ENCODE data around the gene PLA2G3.

PLA2G3 gene

DNA sequence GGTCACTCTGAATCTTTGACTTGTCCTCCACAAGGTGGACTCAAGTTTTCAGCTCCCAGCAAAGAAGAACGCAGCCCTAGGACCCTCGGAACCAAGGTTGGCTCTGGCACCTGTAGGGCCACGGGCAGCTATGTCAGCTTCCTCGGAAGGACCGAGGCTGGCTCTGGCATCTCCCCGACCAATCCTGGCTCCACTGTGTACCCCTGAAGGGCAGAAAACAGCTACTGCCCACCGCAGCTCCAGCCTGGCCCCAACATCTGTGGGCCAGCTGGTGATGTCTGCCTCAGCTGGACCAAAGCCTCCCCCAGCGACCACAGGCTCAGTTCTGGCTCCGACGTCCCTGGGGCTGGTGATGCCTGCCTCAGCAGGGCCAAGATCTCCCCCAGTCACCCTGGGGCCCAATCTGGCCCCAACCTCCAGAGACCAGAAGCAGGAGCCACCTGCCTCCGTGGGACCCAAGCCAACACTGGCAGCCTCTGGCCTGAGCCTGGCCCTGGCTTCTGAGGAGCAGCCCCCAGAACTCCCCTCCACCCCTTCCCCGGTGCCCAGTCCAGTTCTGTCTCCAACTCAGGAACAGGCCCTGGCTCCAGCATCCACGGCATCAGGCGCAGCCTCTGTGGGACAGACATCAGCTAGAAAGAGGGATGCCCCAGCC lies 15.4 kb downstream of the PLA2G3 start:
- TF ChIP-seq, protein P1, sequence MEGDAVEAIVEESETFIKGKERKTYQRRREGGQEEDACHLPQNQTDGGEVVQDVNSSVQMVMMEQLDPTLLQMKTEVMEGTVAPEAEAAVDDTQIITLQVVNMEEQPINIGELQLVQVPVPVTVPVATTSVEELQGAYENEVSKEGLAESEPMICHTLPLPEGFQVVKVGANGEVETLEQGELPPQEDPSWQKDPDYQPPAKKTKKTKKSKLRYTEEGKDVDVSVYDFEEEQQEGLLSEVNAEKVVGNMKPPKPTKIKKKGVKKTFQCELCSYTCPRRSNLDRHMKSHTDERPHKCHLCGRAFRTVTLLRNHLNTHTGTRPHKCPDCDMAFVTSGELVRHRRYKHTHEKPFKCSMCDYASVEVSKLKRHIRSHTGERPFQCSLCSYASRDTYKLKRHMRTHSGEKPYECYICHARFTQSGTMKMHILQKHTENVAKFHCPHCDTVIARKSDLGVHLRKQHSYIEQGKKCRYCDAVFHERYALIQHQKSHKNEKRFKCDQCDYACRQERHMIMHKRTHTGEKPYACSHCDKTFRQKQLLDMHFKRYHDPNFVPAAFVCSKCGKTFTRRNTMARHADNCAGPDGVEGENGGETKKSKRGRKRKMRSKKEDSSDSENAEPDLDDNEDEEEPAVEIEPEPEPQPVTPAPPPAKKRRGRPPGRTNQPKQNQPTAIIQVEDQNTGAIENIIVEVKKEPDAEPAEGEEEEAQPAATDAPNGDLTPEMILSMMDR (conservative IDR thresholded peaks at IDR 0.05; ENCODE audit: low read depth, low read length), result no peak
- no peak overlapping the region for H3K4me3 ChIP-seq (ENCODE audit: low read length)
- DNase-seq (ENCODE audit: low read depth), result no peak

DNA sequence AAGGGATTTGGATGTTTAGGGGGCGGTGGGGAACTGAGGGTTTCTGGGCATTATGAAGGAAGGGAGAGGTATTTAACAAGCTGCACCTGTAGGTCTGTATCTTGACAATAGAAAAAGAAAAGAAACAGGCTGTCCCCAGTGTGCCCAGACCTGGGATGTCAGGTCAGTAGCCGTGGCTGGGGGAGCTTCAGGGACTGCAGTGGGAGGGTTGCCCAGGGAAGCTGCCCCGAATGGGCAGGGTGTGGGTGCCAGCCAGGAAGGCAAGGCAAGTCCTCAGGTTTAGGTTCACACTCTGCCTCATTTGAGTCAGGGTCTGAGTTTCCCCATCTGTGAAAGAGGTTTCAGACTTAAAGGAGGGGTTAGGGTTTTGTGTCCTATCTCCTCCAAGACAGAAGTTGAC lies 16.0 kb downstream of the PLA2G3 start:
- H3K4me3 ChIP-seq (ENCODE audit: low read length), result no peak overlapping the region
- TF ChIP-seq, protein P1 (conservative IDR thresholded peaks at IDR 0.05; ENCODE audit: low read depth, low read length), result no peak

DNA sequence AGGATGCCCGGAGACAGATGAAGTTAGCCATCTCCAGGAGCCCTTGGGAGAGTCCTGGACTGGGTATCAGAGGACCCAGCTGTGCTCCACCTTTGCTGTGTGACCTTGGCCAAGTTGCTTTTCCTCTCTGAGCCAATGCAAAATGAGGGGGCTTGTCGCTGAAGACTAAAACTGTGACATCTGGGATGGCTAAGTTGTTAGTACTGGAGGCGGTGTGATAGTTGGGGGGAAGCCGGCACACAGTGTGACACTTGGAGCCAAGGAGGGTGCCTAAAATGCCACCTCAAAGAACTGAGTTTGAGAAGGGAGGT lies 17.1 kb downstream of the PLA2G3 start:
- TF ChIP-seq, protein P1 (conservative IDR thresholded peaks at IDR 0.05; ENCODE audit: low read depth, low read length), result no peak
- no peak for DNase-seq (ENCODE audit: low read depth)
- peak overlapping the region; percentile 70 for H3K4me3 ChIP-seq (ENCODE audit: low read length)

More for the DNA sequence above, 16.0 kb downstream of the PLA2G3 start:
- no peak for DNase-seq (ENCODE audit: low read depth)

DNA sequence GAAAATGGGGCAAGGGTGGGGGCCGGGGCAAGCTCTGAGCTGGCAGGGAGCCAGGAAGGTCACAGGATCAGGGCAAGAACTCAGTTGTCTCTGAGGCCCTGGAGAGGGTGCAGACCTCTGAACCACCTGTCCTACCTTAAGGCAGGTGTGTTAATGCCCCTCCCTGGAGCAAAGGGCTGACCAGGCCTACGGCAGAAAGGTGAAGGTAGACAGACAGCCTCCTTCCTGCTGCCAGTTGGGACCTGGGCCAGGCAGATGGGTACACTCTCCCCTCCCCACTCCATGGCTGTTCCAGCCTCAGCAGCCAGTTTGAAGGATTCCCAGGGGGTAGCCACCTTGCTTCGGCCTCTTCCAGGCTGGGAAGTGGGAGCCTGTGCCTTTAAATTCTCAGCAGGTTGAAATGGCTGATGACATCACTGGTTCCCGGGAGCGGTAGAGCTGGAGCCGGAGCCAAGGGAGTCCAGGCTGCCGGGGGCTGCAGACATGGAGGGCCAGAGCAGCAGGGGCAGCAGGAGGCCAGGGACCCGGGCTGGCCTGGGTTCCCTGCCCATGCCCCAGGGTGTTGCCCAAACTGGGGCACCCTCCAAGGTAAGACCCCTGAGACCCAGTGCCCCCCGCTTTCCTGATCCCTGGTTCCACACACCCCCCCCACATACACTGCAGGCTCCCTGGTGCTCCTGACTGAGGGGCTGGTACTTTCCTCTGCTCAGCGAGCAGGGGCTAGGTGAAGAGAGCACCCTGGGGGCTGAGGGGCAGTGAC lies 17.6 kb downstream of the PLA2G3 start, which contains the start of gene INPP5J:
INPP5J (plus strand) TSS at position 435 of the 760 bp plus-strand sequence; CDS start at position 484, 49 bp downstream.
- DNase-seq (ENCODE audit: low read depth), result no peak
- H3K4me3 ChIP-seq (ENCODE audit: low read length), result peak within 1 kb of the TSS; percentile 70
- TF ChIP-seq, protein P1 (conservative IDR thresholded peaks at IDR 0.05; ENCODE audit: low read depth, low read length), result no peak

DNA sequence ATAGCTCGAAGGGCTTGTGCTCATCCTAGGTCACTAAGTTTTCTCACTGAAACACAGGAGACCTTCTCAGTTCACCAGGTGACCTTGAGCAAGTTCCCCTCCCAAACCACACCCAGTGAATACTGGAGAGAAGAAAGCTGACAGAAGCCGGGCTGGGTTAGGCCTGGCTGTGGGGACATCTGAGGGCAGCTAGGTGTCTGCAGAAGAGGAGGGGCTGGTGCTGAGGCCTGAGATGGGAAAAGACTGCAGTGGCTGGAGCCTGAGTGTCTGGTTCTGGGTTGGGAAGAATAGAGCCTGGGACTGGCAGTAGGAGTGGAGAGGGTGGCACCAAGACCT lies 18.1 kb downstream of the PLA2G3 start:
- TF ChIP-seq, protein P1 (conservative IDR thresholded peaks at IDR 0.05; ENCODE audit: low read depth, low read length), result no peak
- H3K4me3 ChIP-seq (ENCODE audit: low read length), result no peak overlapping the region
- DNase-seq (ENCODE audit: low read depth), result no peak

DNA sequence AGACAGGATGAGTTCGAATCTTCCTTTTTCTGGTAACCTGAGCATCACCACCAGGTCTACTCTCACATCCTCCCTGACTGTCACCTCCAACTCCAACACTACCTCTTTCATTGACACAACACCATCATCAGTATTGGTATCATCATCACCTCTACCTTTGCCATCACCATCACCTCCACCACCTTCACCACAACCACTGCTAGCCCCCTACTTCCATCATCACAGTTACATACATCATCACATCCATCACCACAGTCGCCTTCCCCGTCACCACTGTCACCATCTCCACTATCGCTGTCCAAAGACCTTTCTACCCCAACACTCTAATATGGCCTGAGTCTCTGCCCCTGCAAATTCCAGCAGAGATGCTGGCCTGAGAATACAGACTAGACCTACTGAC lies 18.9 kb downstream of the PLA2G3 start:
- TF ChIP-seq, protein P1 (conservative IDR thresholded peaks at IDR 0.05; ENCODE audit: low read depth, low read length), result no peak
- H3K4me3 ChIP-seq (ENCODE audit: low read length), result no peak overlapping the region
- no peak for DNase-seq (ENCODE audit: low read depth)

DNA sequence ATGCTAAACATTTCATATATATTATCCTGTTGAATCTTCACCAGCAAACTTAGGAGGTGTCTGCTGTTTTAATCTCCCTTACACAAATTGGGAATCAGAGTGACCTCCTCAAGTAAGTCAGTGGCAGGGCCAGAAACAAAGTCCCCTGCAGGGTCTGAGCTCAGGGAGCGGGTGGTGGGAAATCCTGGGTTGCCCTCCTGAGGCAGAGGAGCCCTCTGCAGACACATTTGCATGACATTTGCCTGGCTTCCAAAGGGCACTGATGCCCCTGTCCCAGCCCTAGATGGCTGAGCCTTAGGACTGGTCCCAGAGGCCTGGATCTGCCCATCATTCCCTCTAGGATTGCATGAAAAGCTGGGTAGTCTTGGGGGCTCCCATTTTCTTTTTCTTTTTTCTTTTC lies 19.7 kb downstream of the PLA2G3 start:
- TF ChIP-seq, protein P1 (conservative IDR thresholded peaks at IDR 0.05; ENCODE audit: low read depth, low read length), result no peak
- no peak overlapping the region for H3K4me3 ChIP-seq (ENCODE audit: low read length)
- no peak for DNase-seq (ENCODE audit: low read depth)
